PFSK-1 (cell line): ENCODE measurements around the gene VPS37C.

Source experiments
- POLR2AphosphoS5 ChIP-seq: IDR thresholded peaks from 2 replicates; pipeline ENCODE4 v1.6.1; 2012; ENCODE audit warnings: low read depth, mild to moderate bottlenecking, control low read depth, low read length, moderate library complexity
- SIN3A ChIP-seq: IDR thresholded peaks from 2 replicates; pipeline ENCODE4 v1.6.1; 2012; ENCODE audit warnings: mild to moderate bottlenecking, low read length, moderate library complexity, borderline replicate concordance; ENCODE audit not compliant: insufficient read depth
- TF ChIP-seq, protein P1 (sequence below), 2 experiments: IDR thresholded peaks; 2 replicates each; pipeline versions ENCODE4 v1.6.1 to v1.8.0; 2011 to 2012; ENCODE audit warnings: low read depth in 2 of 2, low read length in 2 of 2, control low read depth in 1 of 2, inconsistent platforms in 1 of 2, mild to moderate bottlenecking in 1 of 2, moderate library complexity in 1 of 2; ENCODE audit not compliant: insufficient read depth in 1 of 2

DNA sequence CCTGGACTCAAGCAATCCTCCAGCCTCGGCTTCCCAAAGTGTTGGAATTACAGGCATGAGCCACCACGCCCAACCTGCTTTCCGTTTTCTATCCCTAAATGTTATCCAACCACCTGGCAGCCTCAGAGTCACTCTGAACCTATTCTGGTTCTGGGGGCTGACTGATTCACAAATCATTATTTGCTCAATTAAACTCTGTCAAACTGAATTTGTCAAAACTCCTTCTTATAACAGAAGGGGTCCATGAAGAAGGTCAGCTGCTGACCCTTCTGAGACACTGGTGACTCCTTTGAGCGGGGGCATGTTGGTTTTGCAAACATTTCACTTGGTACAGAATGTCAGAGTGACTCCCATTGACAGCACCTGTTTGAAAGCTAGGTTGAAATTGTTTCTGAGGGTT is 1.8 kb upstream of the VPS37C start:
- TF ChIP-seq, protein P1, sequence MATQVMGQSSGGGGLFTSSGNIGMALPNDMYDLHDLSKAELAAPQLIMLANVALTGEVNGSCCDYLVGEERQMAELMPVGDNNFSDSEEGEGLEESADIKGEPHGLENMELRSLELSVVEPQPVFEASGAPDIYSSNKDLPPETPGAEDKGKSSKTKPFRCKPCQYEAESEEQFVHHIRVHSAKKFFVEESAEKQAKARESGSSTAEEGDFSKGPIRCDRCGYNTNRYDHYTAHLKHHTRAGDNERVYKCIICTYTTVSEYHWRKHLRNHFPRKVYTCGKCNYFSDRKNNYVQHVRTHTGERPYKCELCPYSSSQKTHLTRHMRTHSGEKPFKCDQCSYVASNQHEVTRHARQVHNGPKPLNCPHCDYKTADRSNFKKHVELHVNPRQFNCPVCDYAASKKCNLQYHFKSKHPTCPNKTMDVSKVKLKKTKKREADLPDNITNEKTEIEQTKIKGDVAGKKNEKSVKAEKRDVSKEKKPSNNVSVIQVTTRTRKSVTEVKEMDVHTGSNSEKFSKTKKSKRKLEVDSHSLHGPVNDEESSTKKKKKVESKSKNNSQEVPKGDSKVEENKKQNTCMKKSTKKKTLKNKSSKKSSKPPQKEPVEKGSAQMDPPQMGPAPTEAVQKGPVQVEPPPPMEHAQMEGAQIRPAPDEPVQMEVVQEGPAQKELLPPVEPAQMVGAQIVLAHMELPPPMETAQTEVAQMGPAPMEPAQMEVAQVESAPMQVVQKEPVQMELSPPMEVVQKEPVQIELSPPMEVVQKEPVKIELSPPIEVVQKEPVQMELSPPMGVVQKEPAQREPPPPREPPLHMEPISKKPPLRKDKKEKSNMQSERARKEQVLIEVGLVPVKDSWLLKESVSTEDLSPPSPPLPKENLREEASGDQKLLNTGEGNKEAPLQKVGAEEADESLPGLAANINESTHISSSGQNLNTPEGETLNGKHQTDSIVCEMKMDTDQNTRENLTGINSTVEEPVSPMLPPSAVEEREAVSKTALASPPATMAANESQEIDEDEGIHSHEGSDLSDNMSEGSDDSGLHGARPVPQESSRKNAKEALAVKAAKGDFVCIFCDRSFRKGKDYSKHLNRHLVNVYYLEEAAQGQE (IDR thresholded peaks at IDR 0.05; ENCODE audit: insufficient read depth in 1 of 2, low read depth in 2 of 2, low read length in 2 of 2): no peak
- no peak for TF ChIP-seq POLR2AphosphoS5
- no peak for TF ChIP-seq SIN3A
